NB4 (cell line): ENCODE results near the gene WFDC10B.
"Not testable (repeated sequence)": the region's sequence is repeated elsewhere in the genome, so short reads cannot be mapped to it uniquely, and the experiment has no call there.

Experiments used
- DNase-seq: peaks from one replicate; pipeline ENCODE4 v3.0.0; 2010; ENCODE audit warnings: low read depth
- H3K4me3 ChIP-seq: one replicate; pipeline ENCODE4 v1.5.1; 2011; ENCODE audit warnings: mild to moderate bottlenecking, low read depth, low read length, moderate library complexity
- MYC ChIP-seq: IDR thresholded peaks from 2 replicates; pipeline ENCODE4 v1.6.1; 2011; ENCODE audit warnings: low read depth, low read length
- POLR2A ChIP-seq: IDR thresholded peaks from 2 replicates; pipeline ENCODE4 v1.6.1; 2011; ENCODE audit warnings: mild to moderate bottlenecking; ENCODE audit not compliant: insufficient read length; ENCODE audit errors: extremely low read depth
- TF ChIP-seq, protein P1 (sequence below): IDR thresholded peaks from one replicate; pipeline ENCODE4 v1.5.1; 2012; ENCODE audit warnings: low read depth, low read length
- TF ChIP-seq, protein P2 (sequence below): IDR thresholded peaks from 2 replicates; pipeline ENCODE4 v1.6.1; 2011; ENCODE audit warnings: low read depth, low read length

Gene WFDC10B

DNA sequence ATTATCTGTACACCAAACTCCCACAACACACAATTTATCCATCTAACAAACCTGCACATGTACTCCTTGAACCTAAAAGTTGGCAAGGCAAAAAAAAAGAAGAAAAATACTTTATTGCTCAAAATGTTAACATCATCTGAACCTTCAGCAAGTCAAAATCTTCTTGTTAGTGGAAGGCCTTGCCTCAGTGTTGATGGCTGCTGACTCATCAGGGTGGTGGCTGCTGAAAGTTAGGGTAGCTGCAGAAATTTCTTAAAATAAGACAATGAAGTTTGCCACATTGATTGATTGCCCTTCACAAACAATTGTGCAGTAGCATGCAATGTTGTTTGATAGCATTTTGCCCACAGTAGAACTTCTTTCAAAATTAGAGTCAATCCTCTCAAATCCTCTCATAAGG lies 32.1 kb downstream of the WFDC10B start:
- no peak for DNase-seq
- TF ChIP-seq, protein P1, sequence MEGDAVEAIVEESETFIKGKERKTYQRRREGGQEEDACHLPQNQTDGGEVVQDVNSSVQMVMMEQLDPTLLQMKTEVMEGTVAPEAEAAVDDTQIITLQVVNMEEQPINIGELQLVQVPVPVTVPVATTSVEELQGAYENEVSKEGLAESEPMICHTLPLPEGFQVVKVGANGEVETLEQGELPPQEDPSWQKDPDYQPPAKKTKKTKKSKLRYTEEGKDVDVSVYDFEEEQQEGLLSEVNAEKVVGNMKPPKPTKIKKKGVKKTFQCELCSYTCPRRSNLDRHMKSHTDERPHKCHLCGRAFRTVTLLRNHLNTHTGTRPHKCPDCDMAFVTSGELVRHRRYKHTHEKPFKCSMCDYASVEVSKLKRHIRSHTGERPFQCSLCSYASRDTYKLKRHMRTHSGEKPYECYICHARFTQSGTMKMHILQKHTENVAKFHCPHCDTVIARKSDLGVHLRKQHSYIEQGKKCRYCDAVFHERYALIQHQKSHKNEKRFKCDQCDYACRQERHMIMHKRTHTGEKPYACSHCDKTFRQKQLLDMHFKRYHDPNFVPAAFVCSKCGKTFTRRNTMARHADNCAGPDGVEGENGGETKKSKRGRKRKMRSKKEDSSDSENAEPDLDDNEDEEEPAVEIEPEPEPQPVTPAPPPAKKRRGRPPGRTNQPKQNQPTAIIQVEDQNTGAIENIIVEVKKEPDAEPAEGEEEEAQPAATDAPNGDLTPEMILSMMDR: no peak
- TF ChIP-seq POLR2A: no peak
- TF ChIP-seq MYC: no peak
- TF ChIP-seq, protein P2, sequence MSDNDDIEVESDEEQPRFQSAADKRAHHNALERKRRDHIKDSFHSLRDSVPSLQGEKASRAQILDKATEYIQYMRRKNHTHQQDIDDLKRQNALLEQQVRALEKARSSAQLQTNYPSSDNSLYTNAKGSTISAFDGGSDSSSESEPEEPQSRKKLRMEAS: no peak
- no peak overlapping the region for H3K4me3 ChIP-seq

DNA sequence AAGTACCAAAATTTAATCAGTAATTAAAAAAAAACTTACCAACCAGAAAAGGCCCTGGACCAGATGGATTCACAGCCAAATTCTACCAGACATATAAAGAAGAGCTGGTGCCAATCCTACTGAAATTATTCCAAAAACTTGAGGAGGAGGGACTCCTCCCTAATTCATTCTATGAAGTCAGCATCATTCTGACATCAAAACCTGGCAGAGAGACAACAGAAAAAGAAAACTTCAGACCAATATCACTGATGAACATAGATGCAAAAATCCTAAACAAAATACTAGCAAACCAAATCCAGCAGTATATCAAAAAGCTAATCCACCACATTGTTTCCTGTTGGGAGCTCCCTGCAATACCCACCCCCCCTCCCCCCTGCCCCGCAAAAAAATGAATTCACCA lies 34.7 kb downstream of the WFDC10B start, which contains the start of gene WFDC11:
Gene WFDC11 (minus strand): TSS at position 101 of the 400 bp plus-strand sequence. CDS start 19,639 bp downstream, outside the sequence.
- DNase-seq: no peak
- no peak for TF ChIP-seq POLR2A
- TF ChIP-seq, protein P2: no peak
- TF ChIP-seq, protein P1: no peak
- no peak for TF ChIP-seq MYC

DNA sequence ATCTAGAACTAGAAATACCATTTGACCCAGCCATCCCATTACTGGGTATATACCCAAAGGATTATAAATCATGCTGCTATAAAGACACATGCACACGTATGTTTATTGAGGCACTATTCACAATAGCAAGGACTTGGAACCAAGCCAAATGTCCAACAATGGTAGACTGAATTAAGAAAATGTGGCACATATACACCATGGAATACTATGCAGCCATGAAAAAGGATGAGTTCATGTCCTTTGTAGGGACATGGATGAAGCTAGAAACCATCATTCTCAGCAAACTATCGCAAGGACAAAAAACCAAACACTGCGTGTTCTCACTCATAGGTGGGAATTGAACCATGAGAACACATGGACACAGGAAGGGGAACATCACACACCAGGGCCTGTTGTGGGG lies 47.8 kb downstream of the WFDC10B start:
- not testable (repeated sequence) for H3K4me3 ChIP-seq, DNase-seq

More for the DNA sequence above, 34.7 kb downstream of the WFDC10B start, which contains the start of gene WFDC11:
- H3K4me3 ChIP-seq: no peak within 1 kb of the TSS

DNA sequence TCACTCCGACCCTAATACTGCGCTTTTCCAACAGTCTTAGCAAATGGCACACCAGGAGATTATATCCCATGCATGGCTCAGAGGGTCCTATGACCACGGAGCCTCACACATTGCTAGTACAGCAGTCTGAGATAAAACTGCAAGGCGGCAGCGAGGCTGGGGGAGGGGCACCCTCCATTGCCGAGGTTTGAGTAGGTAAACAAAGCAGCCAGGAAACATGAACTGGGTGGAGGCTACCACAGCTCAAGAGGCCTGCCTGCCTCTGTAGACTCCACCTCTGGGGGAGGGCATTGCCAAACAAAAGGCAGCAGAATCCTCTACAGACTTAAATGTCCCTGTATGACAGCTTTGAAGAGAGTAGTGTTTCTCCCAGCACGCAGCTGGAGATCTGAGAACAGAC lies 53.1 kb downstream of the WFDC10B start:
- not testable (repeated sequence) for DNase-seq, H3K4me3 ChIP-seq

DNA sequence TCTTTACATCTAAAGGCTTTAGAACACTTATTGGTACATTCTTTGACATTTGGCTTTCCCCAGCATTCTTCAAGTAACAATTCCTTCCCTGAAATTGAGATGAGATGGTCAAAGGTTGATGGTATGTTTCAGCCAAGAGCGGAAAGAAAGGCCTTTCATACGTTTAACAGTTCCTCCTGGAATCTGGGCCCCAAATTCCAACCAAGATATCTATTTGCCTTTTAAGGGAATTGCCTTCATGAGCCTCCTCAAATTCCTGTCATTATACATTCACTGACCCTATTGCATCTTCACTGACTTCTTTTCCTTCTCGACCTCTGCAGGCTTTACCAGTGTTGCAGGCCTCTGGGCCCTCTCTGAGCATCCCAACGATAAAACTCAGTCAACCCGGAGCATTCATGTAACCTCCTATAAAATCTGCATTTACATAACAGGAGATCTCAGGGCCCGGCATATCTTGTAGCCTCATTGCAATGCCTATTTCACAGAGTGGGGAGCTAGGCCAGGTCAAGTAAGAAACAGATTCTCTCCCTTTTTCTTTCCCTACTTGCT lies 55.4 kb downstream of the WFDC10B start:
- no peak overlapping the region for H3K4me3 ChIP-seq
- DNase-seq: no peak
- TF ChIP-seq POLR2A (no peak), MYC (no peak)
- TF ChIP-seq, protein P1: no peak
- TF ChIP-seq, protein P2: no peak

DNA sequence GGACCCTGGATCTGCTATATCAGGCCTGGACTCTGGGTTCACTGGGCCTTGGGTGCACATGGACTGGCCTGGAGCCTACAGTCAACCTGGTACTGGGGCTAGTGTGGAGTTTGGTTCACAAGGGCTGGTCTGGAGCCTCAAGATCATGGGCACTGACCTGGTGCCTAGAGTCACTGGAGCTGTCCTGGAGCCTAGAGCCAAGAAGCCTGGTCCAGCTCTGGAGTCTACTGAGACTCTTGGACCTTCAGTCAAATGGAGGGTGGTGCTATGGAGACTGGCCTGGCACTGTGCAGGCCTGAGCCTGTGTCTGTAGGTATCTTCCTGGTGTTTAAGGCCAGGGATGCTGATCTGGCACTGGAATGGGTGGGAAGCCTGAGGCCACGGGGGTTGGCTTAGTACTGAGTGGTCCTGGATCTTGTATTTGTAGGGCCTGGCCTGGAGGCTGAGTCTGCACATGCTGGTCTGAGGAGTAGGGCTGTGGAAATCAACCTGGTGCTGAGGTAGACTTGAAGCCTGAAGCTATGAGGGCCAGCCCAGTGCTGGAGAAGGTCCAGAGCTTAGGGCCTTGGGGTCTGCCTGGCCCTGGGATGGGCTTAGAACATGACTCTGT lies 57.3 kb downstream of the WFDC10B start:
- H3K4me3 ChIP-seq: no peak overlapping the region
- DNase-seq: no peak
- no peak for TF ChIP-seq MYC
- TF ChIP-seq, protein P2: no peak
- no peak for TF ChIP-seq POLR2A
- TF ChIP-seq, protein P1: no peak

DNA sequence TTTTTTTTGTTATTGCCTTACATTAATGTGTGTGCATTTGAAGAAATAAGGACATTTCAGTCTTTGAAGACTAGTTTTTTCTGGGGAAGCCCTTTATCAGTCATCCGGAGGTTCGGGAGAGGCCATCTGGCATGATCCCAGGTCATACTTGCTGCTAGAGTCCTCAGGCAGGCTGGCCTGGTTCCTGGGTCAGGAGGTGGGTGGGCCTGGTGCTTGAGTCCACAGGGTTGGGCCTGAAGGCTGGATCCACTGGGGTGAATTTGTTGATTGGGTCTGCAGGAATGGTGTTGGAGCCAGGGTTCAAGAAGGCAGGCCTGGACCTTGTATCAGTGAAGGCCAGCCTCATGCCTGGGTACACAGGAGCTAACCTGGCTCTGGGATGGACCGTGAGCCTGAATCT lies 57.9 kb downstream of the WFDC10B start:
- no peak overlapping the region for H3K4me3 ChIP-seq
- DNase-seq: no peak
- TF ChIP-seq, protein P2: no peak
- TF ChIP-seq MYC (no peak), POLR2A (no peak)
- TF ChIP-seq, protein P1: no peak

DNA sequence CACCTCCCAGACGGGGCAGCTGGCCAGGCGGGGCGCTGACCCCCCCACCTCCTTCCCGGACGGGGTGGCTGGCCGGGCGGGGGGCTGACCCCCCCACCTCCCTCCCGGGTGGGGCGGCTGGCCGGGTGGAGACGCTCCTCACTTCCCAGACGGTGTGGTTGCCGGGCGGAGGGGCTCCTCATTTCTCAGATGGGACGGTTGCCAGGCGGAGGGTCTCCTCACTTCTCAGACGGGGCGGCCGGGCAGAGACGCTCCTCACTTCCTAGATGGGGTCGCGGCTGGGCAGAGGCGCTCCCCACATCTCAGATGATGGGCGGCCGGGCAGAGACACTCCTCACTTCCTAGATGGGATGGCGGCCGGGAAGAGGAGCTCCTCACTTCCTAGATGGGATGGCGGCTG lies 59.0 kb downstream of the WFDC10B start:
- DNase-seq, H3K4me3 ChIP-seq: not testable (repeated sequence)

DNA sequence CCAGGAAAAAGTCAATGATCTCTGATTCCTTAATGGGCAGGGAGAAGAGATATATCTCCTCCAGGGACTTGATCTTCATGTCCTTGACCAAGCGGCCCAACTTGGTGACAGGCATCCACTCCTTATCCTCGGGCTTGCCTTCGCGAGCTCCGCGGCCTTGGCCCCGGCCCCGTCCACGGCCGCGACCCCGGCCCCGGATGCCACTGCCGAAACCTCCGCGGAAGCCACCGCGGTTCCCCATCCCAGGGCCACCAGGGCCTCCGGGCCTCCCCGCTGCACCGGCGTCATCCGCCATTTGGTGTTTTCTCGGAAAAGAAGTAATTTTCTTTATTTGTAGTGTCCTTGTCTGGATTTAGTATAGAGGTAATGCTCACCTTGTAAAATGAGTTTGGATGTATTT lies 63.7 kb downstream of the WFDC10B start:
- DNase-seq, H3K4me3 ChIP-seq: not testable (repeated sequence)
